GM18499 (cell line): ENCODE measurements around the gene DCDC1.

Experiments used
- ATAC-seq: cut with Tn5 transposase; IDR thresholded peaks from one replicate; pipeline ENCODE4 v1.9.1; 2021; ENCODE audit warnings: moderate number of reproducible peaks; ENCODE audit not compliant: insufficient read depth, unreplicated experiment

DCDC1 gene

GRCh38 chr11:31369348-31370329, at the start of gene DCDC1, which contains the start of gene DNAJC24:
TSS of gene DCDC1 (minus strand) at chr11:31369739. CDS start at chr11:31328280, 41,459 bp downstream.
TSS of gene DNAJC24 (plus strand) at chr11:31369860. CDS start at chr11:31370749, 889 bp downstream.
- peak; percentile 96 for ATAC-seq

- no peak for ATAC-seq
Observed at GRCh38 chr11:31419138-31419537, 49.6 kb upstream of the DCDC1 start.

GRCh38 chr11:31417816-31418215, 48.3 kb upstream of the DCDC1 start:
- ATAC-seq: no peak

- ATAC-seq: no peak
Observed at GRCh38 chr11:31417357-31417756, 47.8 kb upstream of the DCDC1 start.

GRCh38 chr11:31415435-31415834, 45.9 kb upstream of the DCDC1 start:
- ATAC-seq: no peak

- ATAC-seq: no peak
Observed at GRCh38 chr11:31414338-31414737, 44.8 kb upstream of the DCDC1 start.

GRCh38 chr11:31412946-31413345, 43.4 kb upstream of the DCDC1 start:
- no peak for ATAC-seq

GRCh38 chr11:31408201-31408600, 38.7 kb upstream of the DCDC1 start:
- no peak for ATAC-seq

- no peak for ATAC-seq
Observed at GRCh38 chr11:31404614-31405013, 35.1 kb upstream of the DCDC1 start.

- no peak for ATAC-seq
Observed at GRCh38 chr11:31397239-31397834, 27.8 kb upstream of the DCDC1 start.

GRCh38 chr11:31387379-31387778, 17.8 kb upstream of the DCDC1 start:
- no peak for ATAC-seq

GRCh38 chr11:31383116-31383515, 13.6 kb upstream of the DCDC1 start:
- no peak for ATAC-seq

GRCh38 chr11:31375879-31376278, 6.3 kb upstream of the DCDC1 start:
- no peak for ATAC-seq

GRCh38 chr11:31366795-31367194, 2.7 kb downstream of the DCDC1 start:
- no peak for ATAC-seq

- ATAC-seq: no peak
Observed at GRCh38 chr11:31361743-31362142, 7.8 kb downstream of the DCDC1 start.

GRCh38 chr11:31355817-31356216, 13.7 kb downstream of the DCDC1 start:
- ATAC-seq: no peak

- ATAC-seq: no peak
Observed at GRCh38 chr11:31355131-31355530, 14.4 kb downstream of the DCDC1 start.

- ATAC-seq: no peak
Observed at GRCh38 chr11:31351168-31351567, 18.4 kb downstream of the DCDC1 start.

GRCh38 chr11:31340903-31341572, 28.5 kb downstream of the DCDC1 start:
- no peak for ATAC-seq

- no peak for ATAC-seq
Observed at GRCh38 chr11:31337806-31338205, 31.7 kb downstream of the DCDC1 start.

- ATAC-seq: no peak
Observed at GRCh38 chr11:31328697-31329096, 40.8 kb downstream of the DCDC1 start.
